ENCODE measurements around the gene COPS3. TPM values are rescaled to one million over a fixed set of nuclear protein-coding genes. Genes with fewer than 3 reads are reported as not detected.

COPS3 gene
- total and polyA plus RNA-seq, 4 donors, result 24.6 to 77.3 (median 30.2) TPM

- TF ChIP-seq, protein P1, sequence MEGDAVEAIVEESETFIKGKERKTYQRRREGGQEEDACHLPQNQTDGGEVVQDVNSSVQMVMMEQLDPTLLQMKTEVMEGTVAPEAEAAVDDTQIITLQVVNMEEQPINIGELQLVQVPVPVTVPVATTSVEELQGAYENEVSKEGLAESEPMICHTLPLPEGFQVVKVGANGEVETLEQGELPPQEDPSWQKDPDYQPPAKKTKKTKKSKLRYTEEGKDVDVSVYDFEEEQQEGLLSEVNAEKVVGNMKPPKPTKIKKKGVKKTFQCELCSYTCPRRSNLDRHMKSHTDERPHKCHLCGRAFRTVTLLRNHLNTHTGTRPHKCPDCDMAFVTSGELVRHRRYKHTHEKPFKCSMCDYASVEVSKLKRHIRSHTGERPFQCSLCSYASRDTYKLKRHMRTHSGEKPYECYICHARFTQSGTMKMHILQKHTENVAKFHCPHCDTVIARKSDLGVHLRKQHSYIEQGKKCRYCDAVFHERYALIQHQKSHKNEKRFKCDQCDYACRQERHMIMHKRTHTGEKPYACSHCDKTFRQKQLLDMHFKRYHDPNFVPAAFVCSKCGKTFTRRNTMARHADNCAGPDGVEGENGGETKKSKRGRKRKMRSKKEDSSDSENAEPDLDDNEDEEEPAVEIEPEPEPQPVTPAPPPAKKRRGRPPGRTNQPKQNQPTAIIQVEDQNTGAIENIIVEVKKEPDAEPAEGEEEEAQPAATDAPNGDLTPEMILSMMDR (IDR thresholded peaks at IDR 0.05; ENCODE audit: low read depth, low read length, missing input control), result no peak
- no peak for TF ChIP-seq GABPA (IDR thresholded peaks at IDR 0.05 in 1 of 2, conservative IDR thresholded peaks at IDR 0.05 in 1 of 2)
- TF ChIP-seq JUND (IDR thresholded peaks at IDR 0.05), result no peak
- no peak for TF ChIP-seq FOXA1 (IDR thresholded peaks at IDR 0.05)
- TF ChIP-seq TAF1 (conservative IDR thresholded peaks at IDR 0.05), result no peak
- TF ChIP-seq MAX (IDR thresholded peaks at IDR 0.05), result no peak
- TF ChIP-seq SP1 (IDR thresholded peaks at IDR 0.05), result no peak
- no peak for TF ChIP-seq RAD21 (IDR thresholded peaks at IDR 0.05)
- TF ChIP-seq HNF4G (IDR thresholded peaks at IDR 0.05), result no peak
- no peak for TF ChIP-seq NR2F2 (IDR thresholded peaks at IDR 0.05)
- no peak for TF ChIP-seq YY1 (IDR thresholded peaks at IDR 0.05)
- no peak for TF ChIP-seq RXRA (IDR thresholded peaks at IDR 0.05)
Observed at GRCh38 chr17:17325816-17326215, 44.8 kb upstream of the COPS3 start (continued).

DNA sequence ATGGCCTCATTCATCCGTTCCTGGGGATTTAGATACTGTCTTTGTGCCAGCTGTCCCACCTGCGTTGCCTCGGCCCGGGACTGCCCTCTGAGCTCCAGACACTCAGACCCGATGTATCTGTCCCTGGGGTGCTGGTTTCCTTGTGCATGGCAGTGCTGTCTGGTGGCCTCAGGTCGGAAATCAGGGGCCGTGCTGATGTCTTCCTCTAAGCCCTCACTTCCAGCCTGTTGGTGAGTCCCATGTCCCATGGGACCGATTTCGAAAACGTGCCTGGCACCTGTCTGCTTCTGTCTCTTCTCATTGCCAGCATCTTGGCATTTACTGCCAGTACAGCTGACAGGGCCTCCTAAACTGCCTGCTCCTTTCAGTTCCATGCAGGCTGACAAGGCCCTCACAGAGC is 44.2 kb upstream of the COPS3 start:
- 97% methylated on average over 10 of the region's 10 CpGs for WGBS
- Histone ChIP-seq H3K27me3 (ENCODE audit: control insufficient read depth in 4 of 4, insufficient read depth in 4 of 4, low read length in 3 of 4) (no peaks in the 10 kb centered on the region), H3K9me3 (ENCODE audit: control insufficient read depth in 4 of 4, low read length in 3 of 4) (no peaks in the 10 kb centered on the region), H3K36me3 (ENCODE audit: control insufficient read depth in 4 of 4, insufficient read depth in 3 of 4, low read depth in 1 of 4, low read length in 3 of 4) (no peaks in the 10 kb centered on the region), H3K4me1 (ENCODE audit: control insufficient read depth in 4 of 4, insufficient read depth in 4 of 4, low read length in 3 of 4) (no peaks in the 10 kb centered on the region), H3K27ac (ENCODE audit: low read depth in 1 of 2, low read length in 2 of 2) (no peak overlapping the region), H3K9ac (ENCODE audit: low read depth in 1 of 2, low read length in 2 of 2) (no peak overlapping the region), H3K4me3 (ENCODE audit: low read depth in 1 of 3, low read length in 3 of 3) (no peak overlapping the region)
- TF ChIP-seq SP1 (IDR thresholded peaks at IDR 0.05) (no peak), FOXA1 (IDR thresholded peaks at IDR 0.05) (no peak), HNF4A (conservative IDR thresholded peaks at IDR 0.05) (no peak), TAF1 (conservative IDR thresholded peaks at IDR 0.05) (no peak), MAX (IDR thresholded peaks at IDR 0.05) (no peak), RXRA (IDR thresholded peaks at IDR 0.05) (no peak), NR2F2 (IDR thresholded peaks at IDR 0.05) (no peak), HNF4G (IDR thresholded peaks at IDR 0.05) (no peak), RAD21 (IDR thresholded peaks at IDR 0.05) (no peak), REST (IDR thresholded peaks at IDR 0.05) (no peak), JUND (IDR thresholded peaks at IDR 0.05) (no peak), EGR1 (IDR thresholded peaks at IDR 0.05; ENCODE audit: low read depth in 2 of 2) (no peak)
- TF ChIP-seq, protein P1 (IDR thresholded peaks at IDR 0.05; ENCODE audit: low read depth, low read length, missing input control), result no peak
- no peak for DNase-seq (ENCODE audit: low spot score)

All from liver (tissue), 9 donors.